Caco-2 (cell line): ENCODE data around the gene DNHD1. TPM values are rescaled to one million over a fixed set of nuclear protein-coding genes. Genes with fewer than 3 reads are reported as not detected.

Experiments used
- BruUV-seq: library from RNA; stranded (reverse); fragments of 400-500 nt; replicated peaks from 2 replicates; lab custom pipeline; 2021; lab: Mats Ljungman, UMichigan
- CTCF ChIA-PET: fragments of 300-600 bp; sonication (Branson Sonifier 250); formaldehyde crosslinking; loops from one replicate; lab custom pipeline; 2022; ENCODE audit warnings: antibody characterized with exemption; lab: Charles Lee
- POLR2A ChIA-PET: fragments of 300-600 bp; sonication (Branson Sonifier 250); formaldehyde crosslinking; loops from one replicate; lab custom pipeline; 2022; ENCODE audit warnings: antibody characterized with exemption; lab: Charles Lee
- DNase-seq, 2 experiments: peaks; one replicate each; pipeline versions ENCODE4 v3.0.0 to v3.0.0-alpha.2; 2020 to 2022
- H3K27me3 ChIP-seq: replicated peaks from 2 replicates; pipeline ENCODE4 v1.6.0; 2011; ENCODE audit warnings: low read length; ENCODE audit not compliant: control insufficient read depth, insufficient read depth
- H3K36me3 ChIP-seq: 2 replicates; pipeline ENCODE4 v1.5.1; 2011; ENCODE audit warnings: low read length; ENCODE audit not compliant: control insufficient read depth, insufficient read depth
- H3K4me1 ChIP-seq: fragments of 250-450 bp; sonication (Bioruptor Pico); 2 replicates; pipeline ENCODE4 v1.5.1; 2020; ENCODE audit warnings: mild to moderate bottlenecking
- H3K4me3 ChIP-seq: 2 replicates; pipeline ENCODE4 v1.5.1; 2011; ENCODE audit warnings: low read depth, mild to moderate bottlenecking, control low read depth, low read length
- H3K9me3 ChIP-seq: fragments of 250-450 bp; sonication (Bioruptor Pico); 2 replicates; pipeline ENCODE4 v1.5.1; 2020; ENCODE audit warnings: mild to moderate bottlenecking, moderate library complexity
- H3K27ac Mint-ChIP-seq: one replicate; pipeline ENCODE4 v1.8.0; 2022; ENCODE audit warnings: mixed read lengths; ENCODE audit not compliant: unreplicated experiment
- H3K27me3 Mint-ChIP-seq: one replicate; pipeline ENCODE4 v1.8.0; 2022; ENCODE audit warnings: mixed read lengths; ENCODE audit not compliant: insufficient read depth, unreplicated experiment
- H3K36me3 Mint-ChIP-seq: one replicate; pipeline ENCODE4 v1.8.0; 2022; ENCODE audit warnings: mild to moderate bottlenecking, mixed read lengths; ENCODE audit not compliant: insufficient read depth, unreplicated experiment
- H3K4me1 Mint-ChIP-seq: one replicate; pipeline ENCODE4 v1.8.0; 2022; ENCODE audit warnings: low read depth, mixed read lengths; ENCODE audit not compliant: unreplicated experiment
- H3K4me3 Mint-ChIP-seq: one replicate; pipeline ENCODE4 v1.8.0; 2022; ENCODE audit warnings: mild to moderate bottlenecking, moderate library complexity, mixed read lengths; ENCODE audit not compliant: unreplicated experiment
- H3K9me3 Mint-ChIP-seq: one replicate; pipeline ENCODE4 v1.8.0; 2022; ENCODE audit warnings: mixed read lengths; ENCODE audit not compliant: unreplicated experiment
- CTCF ChIP-seq, 2 experiments: fragments of 200-600 bp in 1 of 2; IDR thresholded peaks; 1 replicate in 1 of 2; 2 replicates in 1 of 2; pipeline versions ENCODE4 v1.5.1 to v1.8.0; 2011 to 2022; ENCODE audit warnings: antibody characterized with exemption in 1 of 2, control low read depth in 1 of 2, inconsistent platforms in 1 of 2, low read depth in 1 of 2, low read length in 1 of 2, mild to moderate bottlenecking in 1 of 2, moderate library complexity in 1 of 2; ENCODE audit not compliant: insufficient read depth in 1 of 2, severe bottlenecking in 1 of 2, unreplicated experiment in 1 of 2
- intact Hi-C: fragments of 100-400 bp; cut with micrococcal nuclease; formaldehyde crosslinking; loops from one replicate; pipeline ENCODE4 v1.10.0; 2022; ENCODE audit not compliant: unreplicated experiment
- total RNA-seq: library from RNA; stranded (reverse); gene quantifications from 2 replicates; pipeline ENCODE4 v1.2.3, GENCODE V29; 2022

Gene DNHD1
- total RNA-seq, 1 experiment from 2014 or later: 5.7 TPM

GRCh38 chr11:6611092-6611962 lies 114.2 kb downstream of the DNHD1 start:
- ChIA-PET CTCF (interaction anchor here (0.6 to 2.1 kb wide), 4 partner anchors 52 to 232 kb away, joined by 3 to 12 read pairs (median 5); partner anchors contain the start of gene MRPL17), POLR2A (interaction anchor here (0.6 to 1.0 kb wide), 8 partner anchors 15 to 192 kb away, joined by 3 to 9 read pairs (median 4); partner anchors contain the start of genes APBB1, ARFIP2, MRPL17 and TIMM10B)
- Mint-ChIP-seq H3K36me3 (no peaks in the 10 kb centered on the region), H3K27ac (no peak overlapping the region), H3K4me1 (peaks cover 11% of the 10 kb centered on the region), H3K4me3 (no peak overlapping the region), H3K27me3 (no peaks in the 10 kb centered on the region), H3K9me3 (no peaks in the 10 kb centered on the region)
- peaks cover 5% of the 10 kb centered on the region; the same call in 1 of the 2 replicates for H3K36me3 ChIP-seq
- peaks cover 28% of the 10 kb centered on the region for H3K4me1 ChIP-seq
- peak overlapping the region; percentile 78 for H3K4me3 ChIP-seq
- no peak for TF ChIP-seq CTCF (IDR thresholded peaks at IDR 0.05; ENCODE audit: insufficient read depth in 1 of 2, low read depth in 1 of 2, low read length in 1 of 2, severe bottlenecking in 1 of 2, unreplicated experiment in 1 of 2)
- H3K9me3 ChIP-seq: no peaks in the 10 kb centered on the region
- no peaks in the 10 kb centered on the region for H3K27me3 ChIP-seq
- no TSS peak for BruUV-seq
- no peak for DNase-seq
- intact Hi-C loops: loop anchor here (10.0 kb wide), 2 partner anchors 217 to 377 kb away; partner anchors contain the start of genes CNGA4, FHIP1B and SMPD1

DNA sequence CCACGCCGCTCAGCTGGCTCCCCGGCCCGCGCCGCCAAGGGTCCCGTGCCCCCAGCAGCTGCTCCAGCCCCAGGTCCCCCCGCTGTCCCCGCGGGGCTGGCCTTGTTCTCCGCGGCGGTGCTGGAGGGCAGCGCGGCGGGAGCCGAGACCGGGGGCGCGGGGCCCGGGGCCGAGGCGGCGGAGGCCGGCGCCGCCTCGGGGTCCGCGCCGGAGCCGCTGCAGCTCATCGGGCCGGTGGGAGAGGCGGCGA lies 114.8 kb downstream of the DNHD1 start:
- no peak overlapping the region for H3K4me3 Mint-ChIP-seq
- Histone ChIP-seq H3K4me3 (peak overlapping the region; percentile 78), H3K9me3 (no peaks in the 10 kb centered on the region), H3K36me3 (peaks cover 5% of the 10 kb centered on the region; the same call in 1 of the 2 replicates), H3K4me1 (peaks cover 22% of the 10 kb centered on the region), H3K27me3 (no peaks in the 10 kb centered on the region)
- BruUV-seq: no TSS peak
- H3K36me3 Mint-ChIP-seq: no peaks in the 10 kb centered on the region
- POLR2A ChIA-PET: interaction anchor here (0.6 to 1.0 kb wide), 8 partner anchors 15 to 193 kb away, joined by 3 to 9 read pairs (median 4); partner anchors contain the start of genes APBB1, ARFIP2, MRPL17 and TIMM10B
- DNase-seq: no peak
- no peaks in the 10 kb centered on the region for H3K9me3 Mint-ChIP-seq
- CTCF ChIA-PET: interaction anchor here (0.6 to 2.1 kb wide), 4 partner anchors 51 to 233 kb away, joined by 3 to 12 read pairs (median 5); partner anchors contain the start of gene MRPL17
- intact Hi-C loops: loop anchor here (1.0 to 10.0 kb wide), 6 partner anchors 19 to 377 kb away; partner anchors contain the start of genes CNGA4, FHIP1B, MRPL17 and SMPD1
- no peak overlapping the region for H3K27ac Mint-ChIP-seq
- no peaks in the 10 kb centered on the region for H3K27me3 Mint-ChIP-seq
- TF ChIP-seq CTCF (IDR thresholded peaks at IDR 0.05; ENCODE audit: insufficient read depth in 1 of 2, low read depth in 1 of 2, low read length in 1 of 2, severe bottlenecking in 1 of 2, unreplicated experiment in 1 of 2): no peak
- H3K4me1 Mint-ChIP-seq: peaks cover 7% of the 10 kb centered on the region
